ENCODE measurements around the gene UTS2B. TPM values are rescaled to one million over a fixed set of nuclear protein-coding genes. Genes with fewer than 3 reads are reported as not detected.

Gene UTS2B
- total RNA-seq, 2 donors from 2014 or later: 0.39 TPM; not detected in 1

GRCh38 chr3:191320316-191320715 lies 10.0 kb downstream of the UTS2B start:
- Histone ChIP-seq H3K27me3 (no peaks in the 10 kb centered on the region), H3K4me1 (no peaks in the 10 kb centered on the region), H3K4me3 (no peak overlapping the region), H3K36me3 (no peaks in the 10 kb centered on the region), H3K9me3 (no peaks in the 10 kb centered on the region), H3K27ac (no peak overlapping the region)
- no peak for DNase-seq (ENCODE audit: low spot score)
- TF ChIP-seq CTCF (IDR thresholded peaks at IDR 0.05): no peak

GRCh38 chr3:191316876-191317603 lies 13.3 kb downstream of the UTS2B start:
- H3K4me1 ChIP-seq: no peaks in the 10 kb centered on the region
- no peak overlapping the region for H3K4me3 ChIP-seq
- no peak for DNase-seq (ENCODE audit: low spot score)
- H3K36me3 ChIP-seq: no peaks in the 10 kb centered on the region
- no peaks in the 10 kb centered on the region for H3K9me3 ChIP-seq
- H3K27me3 ChIP-seq: no peaks in the 10 kb centered on the region
- H3K27ac ChIP-seq: no peak overlapping the region
- TF ChIP-seq CTCF (IDR thresholded peaks at IDR 0.05): no peak

- Histone ChIP-seq H3K27ac (no peak overlapping the region), H3K4me3 (no peak overlapping the region), H3K36me3 (no peaks in the 10 kb centered on the region), H3K4me1 (no peaks in the 10 kb centered on the region), H3K27me3 (no peaks in the 10 kb centered on the region), H3K9me3 (no peaks in the 10 kb centered on the region)
- DNase-seq (ENCODE audit: low spot score): no peak
- TF ChIP-seq CTCF (IDR thresholded peaks at IDR 0.05): no peak
These were observed 16.1 kb downstream of the UTS2B start for GRCh38 chr3:191314109-191314728.

GRCh38 chr3:191313296-191313695 lies 17.0 kb downstream of the UTS2B start:
- no peak for DNase-seq (ENCODE audit: low spot score)
- Histone ChIP-seq H3K27ac (no peak overlapping the region), H3K4me1 (no peaks in the 10 kb centered on the region), H3K4me3 (no peak overlapping the region), H3K9me3 (no peaks in the 10 kb centered on the region), H3K27me3 (no peaks in the 10 kb centered on the region), H3K36me3 (no peaks in the 10 kb centered on the region)
- no peak for TF ChIP-seq CTCF (IDR thresholded peaks at IDR 0.05)

GRCh38 chr3:191307341-191307740 lies 23.0 kb downstream of the UTS2B start:
- DNase-seq (ENCODE audit: low spot score): no peak
- Histone ChIP-seq H3K36me3 (no peaks in the 10 kb centered on the region), H3K4me3 (no peak overlapping the region), H3K27me3 (no peaks in the 10 kb centered on the region), H3K9me3 (no peaks in the 10 kb centered on the region), H3K27ac (no peak overlapping the region), H3K4me1 (no peaks in the 10 kb centered on the region)
- no peak for TF ChIP-seq CTCF (IDR thresholded peaks at IDR 0.05)
